Adrenal gland (tissue), 12 donors: ENCODE data around the gene CA9. TPM values are rescaled to one million over a fixed set of nuclear protein-coding genes. Genes with fewer than 3 reads are reported as not detected.
A peak's percentile ranks its signal among the peaks of the same experiment; 100 is the strongest.

ENCODE experiments used
- DNase-seq, 7 donors: peaks; one replicate each; pipeline ENCODE4 v3.0.0-alpha.2; 2019 to 2020
- H3K27ac ChIP-seq, 5 donors: fragments of 200-600 bp; sonication (generic) in 4 of 5; 1 replicate in 3 of 5; 2 replicates in 2 of 5; pipeline versions ENCODE4 v1.5.1 to v1.8.0; 2016 to 2020; ENCODE audit warnings: mild to moderate bottlenecking in 1 of 5
- H3K27me3 ChIP-seq: fragments of 200-600 bp; 2 replicates; pipeline ENCODE4 v1.8.0; 2021
- H3K36me3 ChIP-seq, 2 donors: fragments of 200-600 bp; replicated peaks in 1 of 2; 1 replicate in 1 of 2; 2 replicates in 1 of 2; pipeline versions ENCODE4 v1.5.1 to v1.8.0; 2018 to 2022
- H3K4me1 ChIP-seq, 2 donors: fragments of 200-600 bp; replicated peaks in 1 of 2; 1 replicate in 1 of 2; 2 replicates in 1 of 2; pipeline versions ENCODE4 v1.5.1 to v1.8.0; 2018 to 2021
- H3K4me3 ChIP-seq, 4 donors: fragments of 200-600 bp; sonication (generic) in 3 of 4; one replicate each; pipeline ENCODE4 v1.5.1; 2016 to 2018
- H3K9me3 ChIP-seq, 3 donors: fragments of 200-600 bp; sonication (generic) in 1 of 3; replicated peaks in 1 of 3; 1 replicate in 2 of 3; 2 replicates in 1 of 3; pipeline versions ENCODE4 v1.5.1 to v1.8.0; 2016 to 2021
- CTCF ChIP-seq, 6 experiments: fragments of 450-650 bp in 4 of 6; fragments of 200-600 bp in 2 of 6; sonication (generic) in 1 of 6; IDR thresholded peaks; 1 replicate in 5 of 6; 2 replicates in 1 of 6; pipeline versions ENCODE4 v1.5.1 to v1.8.0; 2016 to 2021; ENCODE audit warnings: antibody characterized with exemption in 6 of 6, mild to moderate bottlenecking in 2 of 6, moderate library complexity in 1 of 6
- POLR2A ChIP-seq, 2 donors: fragments of 450-650 bp; IDR thresholded peaks; one replicate each; pipeline ENCODE4 v1.6.1; 2017; ENCODE audit warnings: antibody characterized with exemption in 2 of 2, mild to moderate bottlenecking in 2 of 2, moderate library complexity in 1 of 2
- WGBS, 4 donors: extraction: QIAGEN DNeasy Blood & Tissue Kit in 2 of 4; methylation state at CpG; one replicate each; pipeline versions ENCODE4 v1.1.5 to v1.1.7; 2013 to 2017; 5-methylcytosine and 5-hydroxymethylcytosine counted together
- intact Hi-C, 2 donors: fragments of 100-400 bp; cut with DNase I; formaldehyde crosslinking; loops; one replicate each; pipeline versions ENCODE4 v1.14.1 to v1.15.0; 2022 to 2023
- polyA plus RNA-seq, 3 donors: library from polyadenylated mRNA; stranded (reverse); fragments of 200-250 nt in 2 of 3; fragments of 350-450 nt in 1 of 3; fragmentation: Illumina TruSeq in 1 of 3; extraction: RNeasy Lipid Tissue Mini Kit (QIAGEN cat#74804) in 1 of 3; gene quantifications; one replicate each; pipeline ENCODE4 v1.2.3, GENCODE V29; 2013 to 2014
- total RNA-seq, 9 donors: library from RNA; depleted of rRNA in 4 of 9; stranded (reverse); fragments of >200 nt in 4 of 9; fragments of 120-200 nt in 1 of 9; fragmentation: NEBNext Ultra II Directional in 1 of 9; extraction: Animal tissue kit (Norgen Biotek cat#: 25700) in 1 of 9; gene quantifications; one replicate each; pipeline versions ENCODE4 v1.1.0 to v1.2.4, GENCODE V29; 2013 to 2023
- donor health status: healthy with polysubstance abuse.
- donor health status: Bipolar disorder and iron deficiency.
- donor health status: DM: yes; HTN: yes; CAD: no.
- donor health status: DM: no; HTN: no; CAD: no.
- donor health status: DM: no; HTN: no; CAD: no.
- donor health status: DM: yes; HTN: yes; CAD: no.

CA9 gene
- total and polyA plus RNA-seq, 12 donors, result 0.28 to 13.7 (median 1.4) TPM

GRCh38 chr9:35725362-35725761 is 51.6 kb downstream of the CA9 start:
- TF ChIP-seq POLR2A (IDR thresholded peaks at IDR 0.05) (no peak), CTCF (IDR thresholded peaks at IDR 0.05) (no peak)
- 90 to 97% (median 91%) methylated on average over 6 to 11 of the region's 11 CpGs for WGBS, 4 donors
- Histone ChIP-seq H3K9me3 (no peaks in the 10 kb centered on the region), H3K27me3 (no peaks in the 10 kb centered on the region), H3K4me1 (peaks cover 37 to 44% of the 10 kb centered on the region in 2 donors), H3K36me3 (peaks cover 0 to 55% of the 10 kb centered on the region in 2 donors), H3K27ac (no peak overlapping the region), H3K4me3 (no peak overlapping the region)
- intact Hi-C loops, result loop anchor here in 1 of 2 donors (5.0 kb wide), 1 partner anchor 33 kb away; no protein-coding TSS in a partner anchor
- no peak for DNase-seq

GRCh38 chr9:35726931-35727330 is 53.2 kb downstream of the CA9 start:
- peaks cover 0 to 39% of the 10 kb centered on the region in 2 donors for H3K36me3 ChIP-seq
- intact Hi-C loops, result loop anchor here in 1 of 2 donors (5.0 kb wide), 1 partner anchor 35 kb away; no protein-coding TSS in a partner anchor
- no peak overlapping the region for H3K4me3 ChIP-seq
- H3K27me3 ChIP-seq, result no peaks in the 10 kb centered on the region
- no peaks in the 10 kb centered on the region for H3K9me3 ChIP-seq
- TF ChIP-seq CTCF (IDR thresholded peaks at IDR 0.05), result no peak
- no peak for TF ChIP-seq POLR2A (IDR thresholded peaks at IDR 0.05)
- peak in 4 of 7 donors; percentile 52 to 75 (median 56) for DNase-seq
- peak overlapping the region in 4 of 5 donors; percentile 56 to 99 (median 77) for H3K27ac ChIP-seq
- 45 to 52% (median 47%) methylated on average over 3 of the region's 3 CpGs for WGBS, 4 donors
- H3K4me1 ChIP-seq, result peaks cover 49 to 52% of the 10 kb centered on the region in 2 donors

GRCh38 chr9:35727676-35728040 is 53.9 kb downstream of the CA9 start:
- Histone ChIP-seq H3K36me3 (peaks cover 0 to 32% of the 10 kb centered on the region in 2 donors), H3K9me3 (no peaks in the 10 kb centered on the region), H3K4me3 (peak overlapping the region in 1 of 4 donors; percentile 90), H3K27ac (peak overlapping the region in 4 of 5 donors; percentile 56 to 99 (median 77)), H3K4me1 (peaks cover 49 to 52% of the 10 kb centered on the region in 2 donors), H3K27me3 (no peaks in the 10 kb centered on the region)
- no peak for DNase-seq
- intact Hi-C loops, result loop anchor here in 1 of 2 donors (5.0 kb wide), 1 partner anchor 35 kb away; no protein-coding TSS in a partner anchor
- TF ChIP-seq POLR2A (IDR thresholded peaks at IDR 0.05) (no peak), CTCF (IDR thresholded peaks at IDR 0.05) (no peak)
- WGBS, 4 donors, result 33 to 59% (median 49%) methylated on average over 4 to 5 of the region's 5 CpGs

GRCh38 chr9:35728041-35728971 is 54.6 kb downstream of the CA9 start:
- 3 to 6% (median 4%) methylated on average over 10 of the region's 10 CpGs for WGBS, 4 donors
- Histone ChIP-seq H3K36me3 (peaks cover 0 to 25% of the 10 kb centered on the region in 2 donors), H3K27me3 (no peaks in the 10 kb centered on the region), H3K4me1 (peaks cover 53 to 56% of the 10 kb centered on the region in 2 donors), H3K4me3 (peak overlapping the region in 1 of 4 donors; percentile 90), H3K9me3 (no peaks in the 10 kb centered on the region), H3K27ac (peak overlapping the region; percentile 37 to 99 (median 70))
- intact Hi-C loops, result loop anchor here in 1 of 2 donors (5.0 kb wide), 1 partner anchor 36 kb away; no protein-coding TSS in a partner anchor
- no peak for TF ChIP-seq CTCF (IDR thresholded peaks at IDR 0.05)
- TF ChIP-seq POLR2A (IDR thresholded peaks at IDR 0.05), result peak; percentile 16 to 88
- peak; percentile 62 to 93 (median 84) for DNase-seq
